ENCODE measurements around the gene TSPEAR.

Gene TSPEAR

GRCh38 chr21:44533891-44534627, 177.3 kb downstream of the TSPEAR start:
- DNase-seq (ENCODE audit: low read depth, low spot score) = no peak
- no peaks in the 10 kb centered on the region for H3K27me3 ChIP-seq (ENCODE audit: control insufficient read depth, insufficient read depth, low read length)
- H3K27ac ChIP-seq (ENCODE audit: low read length) = no peak overlapping the region
- no peak overlapping the region for H3K4me3 ChIP-seq (ENCODE audit: low read length)
- no CpG with 5 or more reads among the region's 21 CpGs for WGBS (ENCODE audit: insufficient coverage, insufficient read length)
- H3K9me3 ChIP-seq (ENCODE audit: control insufficient read depth, insufficient read depth, low read length) = no peaks in the 10 kb centered on the region
- H3K36me3 ChIP-seq (ENCODE audit: control insufficient read depth, insufficient read depth, low read length) = no peaks in the 10 kb centered on the region
- H3K4me1 ChIP-seq (ENCODE audit: control insufficient read depth, insufficient read depth, low read length) = peaks cover 1% of the 10 kb centered on the region; the same call in 1 of the 2 replicates

GRCh38 chr21:44533121-44533890, 178.1 kb downstream of the TSPEAR start:
- Histone ChIP-seq H3K27me3 (ENCODE audit: control insufficient read depth, insufficient read depth, low read length) (no peaks in the 10 kb centered on the region), H3K9me3 (ENCODE audit: control insufficient read depth, insufficient read depth, low read length) (no peaks in the 10 kb centered on the region), H3K4me3 (ENCODE audit: low read length) (no peak overlapping the region), H3K4me1 (ENCODE audit: control insufficient read depth, insufficient read depth, low read length) (peaks cover 1% of the 10 kb centered on the region; the same call in 1 of the 2 replicates), H3K27ac (ENCODE audit: low read length) (no peak overlapping the region), H3K36me3 (ENCODE audit: control insufficient read depth, insufficient read depth, low read length) (no peaks in the 10 kb centered on the region)
- DNase-seq (ENCODE audit: low read depth, low spot score) = no peak
- no CpG with 5 or more reads among the region's 37 CpGs for WGBS (ENCODE audit: insufficient coverage, insufficient read length)

DNA sequence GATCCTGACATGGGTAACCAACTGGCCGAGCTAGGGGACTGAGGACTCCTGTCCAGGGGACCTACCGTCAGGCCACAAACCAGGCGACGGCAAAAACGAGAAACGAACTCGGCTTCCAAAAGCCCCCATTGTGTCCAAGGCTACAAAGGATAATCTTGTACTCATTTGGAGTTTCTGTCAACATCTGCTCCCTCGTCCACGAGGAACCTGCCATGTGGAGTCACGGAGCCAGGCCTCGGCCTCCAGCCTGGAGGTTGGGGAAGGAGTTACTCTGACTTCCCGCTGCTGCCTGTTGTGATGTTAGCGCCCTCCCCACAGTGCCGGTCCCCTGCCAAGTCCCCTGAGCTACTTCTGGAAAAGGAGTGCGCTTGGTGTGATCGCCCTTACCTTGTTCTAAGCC, 178.7 kb downstream of the TSPEAR start:
- Histone ChIP-seq H3K9me3 (ENCODE audit: control insufficient read depth, insufficient read depth, low read length) (no peaks in the 10 kb centered on the region), H3K27me3 (ENCODE audit: control insufficient read depth, insufficient read depth, low read length) (no peaks in the 10 kb centered on the region), H3K27ac (ENCODE audit: low read length) (no peak overlapping the region), H3K4me3 (ENCODE audit: low read length) (no peak overlapping the region), H3K36me3 (ENCODE audit: control insufficient read depth, insufficient read depth, low read length) (no peaks in the 10 kb centered on the region), H3K4me1 (ENCODE audit: control insufficient read depth, insufficient read depth, low read length) (peaks cover 1% of the 10 kb centered on the region; the same call in 1 of the 2 replicates)
- no peak for DNase-seq (ENCODE audit: low read depth, low spot score)
- no CpG with 5 or more reads among the region's 16 CpGs for whole genome bisulfite sequencing (ENCODE audit: insufficient coverage, insufficient read length)

GRCh38 chr21:44531606-44532564, 179.5 kb downstream of the TSPEAR start:
- Histone ChIP-seq H3K36me3 (ENCODE audit: control insufficient read depth, insufficient read depth, low read length) (no peaks in the 10 kb centered on the region), H3K4me3 (ENCODE audit: low read length) (no peak overlapping the region), H3K27ac (ENCODE audit: low read length) (no peak overlapping the region), H3K9me3 (ENCODE audit: control insufficient read depth, insufficient read depth, low read length) (no peaks in the 10 kb centered on the region), H3K4me1 (ENCODE audit: control insufficient read depth, insufficient read depth, low read length) (peaks cover 1% of the 10 kb centered on the region; the same call in 1 of the 2 replicates), H3K27me3 (ENCODE audit: control insufficient read depth, insufficient read depth, low read length) (no peaks in the 10 kb centered on the region)
- DNase-seq (ENCODE audit: low read depth, low spot score) = no peak
- no CpG with 5 or more reads among the region's 30 CpGs for WGBS (ENCODE audit: insufficient coverage, insufficient read length)

- no peak overlapping the region for H3K27ac ChIP-seq (ENCODE audit: low read length)
- H3K36me3 ChIP-seq (ENCODE audit: control insufficient read depth, insufficient read depth, low read length) = no peaks in the 10 kb centered on the region
- no peak for DNase-seq (ENCODE audit: low read depth, low spot score)
- no peaks in the 10 kb centered on the region for H3K27me3 ChIP-seq (ENCODE audit: control insufficient read depth, insufficient read depth, low read length)
- no peaks in the 10 kb centered on the region for H3K9me3 ChIP-seq (ENCODE audit: control insufficient read depth, insufficient read depth, low read length)
- peaks cover 1% of the 10 kb centered on the region; the same call in 1 of the 2 replicates for H3K4me1 ChIP-seq (ENCODE audit: control insufficient read depth, insufficient read depth, low read length)
- WGBS (ENCODE audit: insufficient coverage, insufficient read length) = no CpG with 5 or more reads among the region's 23 CpGs
- H3K4me3 ChIP-seq (ENCODE audit: low read length) = no peak overlapping the region
Observed at GRCh38 chr21:44530903-44531605, 180.3 kb downstream of the TSPEAR start.

DNA sequence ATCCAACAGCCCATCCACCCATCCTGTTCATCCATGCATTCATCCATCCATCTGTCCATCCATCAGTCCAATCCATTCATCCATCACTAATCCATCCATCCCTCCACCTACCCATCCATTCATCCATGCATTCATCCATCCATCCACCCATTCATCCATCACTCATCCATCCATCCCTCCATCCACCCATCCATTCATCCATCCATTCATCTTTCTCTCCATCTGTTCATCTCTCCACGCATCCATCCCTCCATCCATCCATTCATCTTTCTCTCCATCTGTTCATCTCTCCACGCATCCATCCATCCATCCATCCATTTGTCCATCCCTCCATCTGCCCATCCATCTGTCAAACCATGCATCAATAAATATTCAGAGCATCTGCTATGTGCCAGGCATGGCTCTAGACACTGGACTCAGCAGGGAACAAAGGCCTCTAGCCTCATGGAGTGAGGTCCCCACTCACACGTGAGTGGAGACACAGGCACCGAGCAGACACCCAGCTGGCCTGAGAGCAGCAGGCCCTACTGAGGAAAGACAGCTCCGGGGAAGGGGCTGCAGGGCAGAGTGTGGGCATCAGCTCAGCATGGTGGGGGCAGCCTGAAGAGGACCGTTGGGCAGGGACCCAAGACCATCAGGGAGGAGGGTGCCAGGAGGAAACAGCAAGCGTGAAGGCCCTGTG, 181.0 kb downstream of the TSPEAR start:
- Histone ChIP-seq H3K4me3 (ENCODE audit: low read length) (no peak overlapping the region), H3K4me1 (ENCODE audit: control insufficient read depth, insufficient read depth, low read length) (peaks cover 1% of the 10 kb centered on the region; the same call in 1 of the 2 replicates), H3K9me3 (ENCODE audit: control insufficient read depth, insufficient read depth, low read length) (no peaks in the 10 kb centered on the region), H3K36me3 (ENCODE audit: control insufficient read depth, insufficient read depth, low read length) (no peaks in the 10 kb centered on the region), H3K27ac (ENCODE audit: low read length) (no peak overlapping the region), H3K27me3 (ENCODE audit: control insufficient read depth, insufficient read depth, low read length) (no peaks in the 10 kb centered on the region)
- no peak for DNase-seq (ENCODE audit: low read depth, low spot score)
- WGBS (ENCODE audit: insufficient coverage, insufficient read length) = 100% methylated on average over 2 of the region's 7 CpGs

GRCh38 chr21:44529503-44530125, 181.8 kb downstream of the TSPEAR start:
- H3K9me3 ChIP-seq (ENCODE audit: control insufficient read depth, insufficient read depth, low read length) = no peaks in the 10 kb centered on the region
- no peak for DNase-seq (ENCODE audit: low read depth, low spot score)
- H3K4me1 ChIP-seq (ENCODE audit: control insufficient read depth, insufficient read depth, low read length) = peaks cover 1% of the 10 kb centered on the region; the same call in 1 of the 2 replicates
- no CpG with 5 or more reads among the region's 23 CpGs for WGBS (ENCODE audit: insufficient coverage, insufficient read length)
- no peak overlapping the region for H3K27ac ChIP-seq (ENCODE audit: low read length)
- H3K27me3 ChIP-seq (ENCODE audit: control insufficient read depth, insufficient read depth, low read length) = no peaks in the 10 kb centered on the region
- H3K4me3 ChIP-seq (ENCODE audit: low read length) = no peak overlapping the region
- no peaks in the 10 kb centered on the region for H3K36me3 ChIP-seq (ENCODE audit: control insufficient read depth, insufficient read depth, low read length)

DNA sequence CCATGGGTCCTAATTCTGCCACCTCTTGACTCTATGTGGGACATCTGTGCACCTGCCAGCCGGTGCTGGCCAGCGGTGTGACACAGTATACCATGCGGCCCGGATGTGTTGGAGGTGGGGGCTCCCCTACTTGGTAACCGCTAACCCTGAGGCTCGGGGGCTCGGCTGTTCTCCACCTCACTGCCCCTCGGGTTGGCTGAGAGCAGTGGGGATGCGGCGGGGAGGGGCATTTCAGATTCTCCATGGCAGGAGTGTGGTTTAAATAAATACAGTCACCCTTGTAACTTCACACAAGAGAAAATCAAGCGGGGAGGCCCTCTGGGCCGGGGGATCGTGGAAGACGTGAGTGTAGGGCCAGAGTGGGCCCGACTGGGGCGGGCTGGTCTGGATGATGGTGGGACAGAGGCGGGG, 182.4 kb downstream of the TSPEAR start:
- peaks cover 1% of the 10 kb centered on the region; the same call in 1 of the 2 replicates for H3K4me1 ChIP-seq (ENCODE audit: control insufficient read depth, insufficient read depth, low read length)
- H3K4me3 ChIP-seq (ENCODE audit: low read length) = no peak overlapping the region
- H3K36me3 ChIP-seq (ENCODE audit: control insufficient read depth, insufficient read depth, low read length) = no peaks in the 10 kb centered on the region
- H3K9me3 ChIP-seq (ENCODE audit: control insufficient read depth, insufficient read depth, low read length) = no peaks in the 10 kb centered on the region
- no peaks in the 10 kb centered on the region for H3K27me3 ChIP-seq (ENCODE audit: control insufficient read depth, insufficient read depth, low read length)
- no CpG with 5 or more reads among the region's 17 CpGs for WGBS (ENCODE audit: insufficient coverage, insufficient read length)
- no peak overlapping the region for H3K27ac ChIP-seq (ENCODE audit: low read length)
- DNase-seq (ENCODE audit: low read depth, low spot score) = no peak

DNA sequence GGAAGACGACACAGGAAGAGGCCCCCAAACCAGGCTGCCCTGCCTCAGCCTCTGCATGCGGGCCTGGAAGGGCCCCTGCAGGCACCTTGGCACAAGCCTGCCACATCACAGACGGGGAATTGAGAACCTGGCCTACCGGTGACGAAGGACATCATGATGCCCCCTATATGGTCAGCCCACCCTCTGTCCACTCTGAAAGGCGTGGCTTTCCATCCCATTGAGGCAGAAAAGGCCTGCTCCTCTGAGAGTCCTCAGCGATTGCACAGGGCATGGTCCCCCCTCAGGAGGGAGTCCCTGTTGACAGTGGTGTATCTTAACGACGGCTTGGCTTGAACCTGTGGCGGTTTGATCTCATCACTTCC, 182.8 kb downstream of the TSPEAR start:
- Histone ChIP-seq H3K4me1 (ENCODE audit: control insufficient read depth, insufficient read depth, low read length) (peaks cover under 1% of the 10 kb centered on the region; the same call in 1 of the 2 replicates), H3K36me3 (ENCODE audit: control insufficient read depth, insufficient read depth, low read length) (no peaks in the 10 kb centered on the region), H3K27ac (ENCODE audit: low read length) (no peak overlapping the region), H3K4me3 (ENCODE audit: low read length) (no peak overlapping the region), H3K27me3 (ENCODE audit: control insufficient read depth, insufficient read depth, low read length) (no peaks in the 10 kb centered on the region), H3K9me3 (ENCODE audit: control insufficient read depth, insufficient read depth, low read length) (no peaks in the 10 kb centered on the region)
- no CpG with 5 or more reads among the region's 10 CpGs for WGBS (ENCODE audit: insufficient coverage, insufficient read length)
- no peak for DNase-seq (ENCODE audit: low read depth, low spot score)
